GM19239 (cell line): ENCODE measurements around the gene ALDH8A1.

Source experiments
- DNase-seq: peaks from one replicate; pipeline ENCODE4 v3.0.0; 2011; ENCODE audit warnings: low spot score; ENCODE audit not compliant: insufficient read length
- FAIRE-seq: peaks from 2 replicates; lab custom pipeline; 2011; peaks lifted over from hg19 to GRCh38; lab: Jason Lieb, UNC

The ALDH8A1 gene

DNA sequence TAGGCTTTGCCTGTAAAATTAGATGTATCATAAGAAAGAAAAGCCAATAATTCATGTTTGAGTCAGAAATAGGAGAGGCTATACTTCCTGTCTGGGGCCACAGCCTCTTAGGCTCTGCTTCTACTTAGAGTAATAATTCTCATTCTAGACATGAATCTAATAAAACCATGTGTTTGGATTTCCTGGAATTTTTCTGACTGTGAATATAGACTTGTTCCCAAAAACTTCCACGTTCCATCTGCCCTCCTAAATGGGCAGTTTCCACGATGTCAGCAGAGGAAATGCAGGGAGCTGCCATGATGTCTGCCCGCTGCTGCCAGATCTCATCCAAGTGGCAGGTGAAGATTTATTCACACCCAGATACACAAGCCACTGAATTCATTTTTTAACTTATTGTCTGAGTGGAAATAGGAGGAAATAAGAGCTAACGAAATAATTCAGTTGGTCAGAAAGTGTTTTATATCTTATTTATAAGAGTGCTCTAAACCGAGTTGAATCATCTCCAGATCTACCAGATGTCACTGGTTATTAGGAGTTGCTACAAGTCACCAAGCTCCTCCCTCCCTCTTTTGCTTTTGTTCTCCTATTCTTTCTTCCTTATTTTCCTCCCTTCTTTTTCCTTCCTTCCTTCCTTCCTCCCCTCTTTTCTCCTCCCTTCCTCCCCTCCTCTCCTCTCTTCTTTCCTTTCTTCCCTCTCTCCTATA, 69.3 kb downstream of the ALDH8A1 start:
- DNase-seq, result no peak

DNA sequence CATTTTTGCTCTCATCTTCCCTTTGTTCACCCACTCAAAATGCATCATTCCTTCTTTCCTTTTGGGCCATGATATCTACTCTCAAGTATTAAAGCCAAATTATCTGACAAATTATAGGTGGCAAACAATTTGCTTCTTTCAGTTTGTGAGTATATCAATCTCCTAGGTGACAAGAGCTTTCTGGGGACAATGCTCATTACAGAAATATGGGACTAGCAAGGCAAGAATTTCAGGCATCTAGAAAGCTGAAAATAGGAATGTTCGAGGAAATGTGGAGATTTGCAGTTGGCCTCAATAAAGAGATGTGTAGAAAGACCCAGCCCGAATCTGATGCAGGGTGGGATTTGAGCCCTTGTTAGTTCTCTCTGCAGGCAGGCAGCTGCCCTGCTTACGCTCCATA, 71.8 kb downstream of the ALDH8A1 start:
- no peak for FAIRE-seq
- no peak for DNase-seq

More for the DNA sequence above, 69.3 kb downstream of the ALDH8A1 start:
- FAIRE-seq, result peak; percentile 55

DNA sequence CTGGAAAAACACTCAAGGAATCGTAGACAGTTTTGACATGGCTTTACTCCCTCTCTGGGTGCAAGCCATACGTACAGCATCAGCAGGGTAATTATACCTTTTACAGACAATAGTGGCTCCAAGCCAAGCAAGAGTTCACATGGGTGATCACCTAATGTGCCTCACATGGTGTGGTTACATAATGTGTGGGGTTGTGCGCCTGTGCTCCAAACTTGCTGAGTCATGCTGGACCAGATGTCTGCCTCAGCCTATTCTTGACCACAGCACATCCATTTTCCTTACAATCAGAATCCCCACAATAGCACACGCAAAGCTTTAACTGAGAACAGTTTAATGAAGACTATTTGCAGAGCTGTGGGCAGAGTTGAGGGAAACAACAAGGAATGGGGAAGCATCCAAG, 74.5 kb downstream of the ALDH8A1 start:
- DNase-seq, result no peak
- no peak for FAIRE-seq

DNA sequence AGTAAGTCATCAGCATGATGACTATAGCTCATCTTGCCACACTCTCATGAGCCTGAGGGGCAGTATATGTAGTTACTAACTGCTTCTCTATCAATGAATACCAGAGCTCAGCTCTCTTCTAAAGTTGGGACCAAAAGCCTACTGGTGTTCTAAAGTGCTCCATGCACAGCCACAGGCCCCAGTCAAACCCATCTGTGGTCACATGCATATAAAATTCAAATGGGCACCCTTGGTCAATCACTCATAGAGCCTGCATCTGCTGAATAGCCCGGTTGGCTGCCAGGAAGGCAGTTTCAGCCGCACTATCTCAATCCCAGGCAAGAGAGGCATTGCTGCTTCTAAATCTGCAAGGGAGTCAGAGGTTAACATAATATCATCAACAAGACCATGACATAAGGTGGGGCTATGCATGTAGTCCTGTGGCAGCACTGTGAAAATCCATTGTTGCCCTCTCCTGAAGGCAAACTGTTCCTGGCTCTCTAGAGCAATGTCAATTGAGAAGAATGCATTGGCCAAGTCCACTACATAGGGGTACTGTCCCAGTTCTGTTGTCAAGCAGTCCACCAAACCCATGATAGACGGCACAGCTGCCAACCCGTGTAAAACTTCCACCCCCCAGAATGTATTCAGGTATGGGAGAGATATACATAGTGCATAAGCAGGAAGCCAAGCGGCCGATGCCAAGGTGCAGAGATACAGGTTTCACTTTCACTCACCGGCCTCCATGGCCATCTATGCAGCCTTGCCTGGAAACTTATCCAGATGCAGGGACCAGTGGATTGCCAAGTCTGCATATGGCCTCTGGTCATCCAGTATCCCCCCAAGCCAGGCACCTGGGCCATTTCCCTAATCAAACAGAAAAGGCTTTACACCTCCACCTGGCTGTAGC, 76.2 kb downstream of the ALDH8A1 start:
- FAIRE-seq (peak; percentile 96), DNase-seq (no peak)

- DNase-seq (peak; percentile 50), FAIRE-seq (peak; percentile 99)
Measured at GRCh38 chr6:134870677-134871498, 79.0 kb downstream of the ALDH8A1 start.

DNA sequence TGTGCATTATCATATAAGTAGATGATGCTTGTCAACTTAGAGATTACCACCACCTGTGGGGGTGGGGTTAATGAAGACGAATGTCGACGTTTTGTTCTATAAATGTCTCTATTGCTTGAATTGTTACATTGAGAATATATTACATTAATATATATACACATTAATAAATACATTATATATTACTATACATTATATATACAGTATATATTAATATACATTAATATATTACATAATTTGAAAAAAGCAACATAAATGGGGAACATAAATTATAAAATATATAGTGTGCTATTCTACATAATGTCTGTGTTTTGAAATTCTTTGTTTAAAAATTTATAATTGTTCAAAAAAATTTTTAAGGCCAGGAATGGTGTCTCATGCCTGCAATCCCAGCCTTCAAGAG, 81.1 kb downstream of the ALDH8A1 start:
- DNase-seq (no peak), FAIRE-seq (no peak)
